SU-DHL-6 (cell line): ENCODE measurements around the gene CRTAC1.

Experiments used
- H2AFZ ChIP-seq: fragments of 200-600 bp; sonication (generic); 2 replicates; pipeline ENCODE4 v1.6.1; 2014; ENCODE audit warnings: low read depth, mild to moderate bottlenecking, moderate library complexity, mixed read lengths, antibody characterized with exemption, low read length; ENCODE audit not compliant: severe bottlenecking
- H3F3A ChIP-seq: fragments of 200-600 bp; shearing (Covaris generic); 2 replicates; pipeline ENCODE4 v1.6.0; 2016; ENCODE audit warnings: antibody characterized with exemption, mild to moderate bottlenecking; ENCODE audit not compliant: insufficient read depth
- H3K27ac ChIP-seq: fragments of 200-600 bp; sonication (generic); 2 replicates; pipeline ENCODE4 v1.5.1; 2016; ENCODE audit warnings: low read depth, mild to moderate bottlenecking, low read length, moderate library complexity, mixed read lengths
- H3K27me3 ChIP-seq: fragments of 200-600 bp; sonication (generic), shearing (Covaris generic); 2 replicates; pipeline ENCODE4 v1.6.0; 2014; ENCODE audit warnings: mild to moderate bottlenecking, low read length
- H3K36me3 ChIP-seq: fragments of 200-600 bp; sonication (generic); 2 replicates; pipeline ENCODE4 v1.6.1; 2014; ENCODE audit warnings: mild to moderate bottlenecking, low read length, mixed read lengths
- H3K4me2 ChIP-seq: fragments of 300-600, 200-600 bp; shearing (Covaris generic), sonication (generic); 2 replicates; pipeline ENCODE4 v1.6.0; 2014; ENCODE audit warnings: low read length, low read depth, mild to moderate bottlenecking; ENCODE audit not compliant: poor library complexity, severe bottlenecking
- H3K4me3 ChIP-seq: fragments of 200-600 bp; sonication (generic); 2 replicates; pipeline ENCODE4 v1.5.1; 2014; ENCODE audit warnings: antibody characterized with exemption, low read length, mild to moderate bottlenecking, mixed read lengths; ENCODE audit not compliant: insufficient read depth, poor library complexity, severe bottlenecking
- H3K79me2 ChIP-seq: fragments of 200-600 bp; sonication (generic); 2 replicates; pipeline ENCODE4 v1.6.1; 2014; ENCODE audit warnings: mild to moderate bottlenecking, low read length, moderate library complexity; ENCODE audit not compliant: insufficient read depth
- H3K9ac ChIP-seq: fragments of 200-600 bp; sonication (generic); 2 replicates; pipeline ENCODE4 v1.7.0; 2014; ENCODE audit warnings: mild to moderate bottlenecking, low read length
- H3K9me2 ChIP-seq: fragments of 200-600 bp; sonication (generic); replicated peaks from 2 replicates; pipeline ENCODE4 v1.6.1; 2014; ENCODE audit warnings: low read length; ENCODE audit not compliant: insufficient read depth
- H3K9me3 ChIP-seq: fragments of 200-600 bp; sonication (generic); 2 replicates; pipeline ENCODE4 v1.6.1; 2014; ENCODE audit warnings: low read length, mixed read lengths; ENCODE audit not compliant: insufficient read depth
- H4K20me1 ChIP-seq: fragments of 200-600 bp; sonication (generic); 2 replicates; pipeline ENCODE4 v1.6.1; 2014; ENCODE audit warnings: low read depth, mild to moderate bottlenecking, antibody characterized with exemption, low read length, moderate library complexity, mixed read lengths
- CTCF ChIP-seq: fragments of 200-600 bp; sonication (generic); IDR thresholded peaks from one replicate; pipeline ENCODE4 v1.5.1; 2017; ENCODE audit warnings: antibody characterized with exemption, mild to moderate bottlenecking, low read length, moderate library complexity; ENCODE audit not compliant: insufficient read depth, poor library complexity, severe bottlenecking
- EZH2phosphoT487 ChIP-seq: fragments of 200-600 bp; sonication (generic), shearing (Covaris generic); conservative IDR thresholded peaks from 2 replicates; pipeline ENCODE4 v1.6.1; 2018; ENCODE audit warnings: mild to moderate bottlenecking, antibody characterized with exemption, low read length, moderate library complexity, mixed read lengths

CRTAC1 gene

GRCh38 chr10:98029149-98030092 lies 1.0 kb downstream of the CRTAC1 start:
- Histone ChIP-seq H4K20me1 (no peaks in the 10 kb centered on the region), H3F3A (no peaks in the 10 kb centered on the region), H3K36me3 (no peaks in the 10 kb centered on the region), H3K9me2 (no peaks in the 10 kb centered on the region), H2AFZ (no peak overlapping the region), H3K79me2 (no peaks in the 10 kb centered on the region), H3K4me2 (no peak overlapping the region), H3K9me3 (no peaks in the 10 kb centered on the region), H3K27ac (no peak overlapping the region), H3K27me3 (no peaks in the 10 kb centered on the region), H3K9ac (no peak overlapping the region), H3K4me3 (no peak overlapping the region)
- TF ChIP-seq EZH2phosphoT487 (no peak), CTCF (no peak)

DNA sequence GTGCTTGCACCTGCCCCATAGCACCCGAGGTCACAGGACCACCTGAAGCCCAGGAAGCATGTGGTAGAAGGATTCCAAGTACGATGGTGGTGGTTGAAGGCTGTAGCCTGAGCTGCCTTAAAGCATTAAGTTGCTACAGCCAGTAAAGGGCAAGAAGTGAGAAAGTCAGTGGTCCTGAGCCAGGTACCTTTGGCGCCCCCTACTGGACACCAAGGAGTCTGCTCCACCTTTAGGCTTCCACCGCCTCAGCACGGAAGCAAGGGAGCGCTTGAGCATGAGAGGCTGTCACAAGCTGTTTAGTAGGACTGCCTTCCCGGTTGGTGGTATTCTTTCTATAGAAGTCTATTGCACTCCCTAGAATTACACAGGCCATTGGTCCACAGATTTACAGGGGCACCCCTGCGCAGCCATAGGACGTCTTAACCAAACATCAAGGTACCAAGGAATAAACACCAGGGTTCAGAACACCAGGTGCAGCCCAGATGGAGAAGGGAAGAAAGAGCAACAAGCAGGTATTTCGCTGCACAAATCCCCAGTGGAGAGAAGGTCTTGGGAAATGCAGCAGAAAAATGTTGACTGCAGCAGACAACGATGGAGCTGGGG lies 2.2 kb downstream of the CRTAC1 start:
- Histone ChIP-seq H4K20me1 (no peaks in the 10 kb centered on the region), H3K4me3 (no peak overlapping the region), H3K79me2 (no peaks in the 10 kb centered on the region), H3K9ac (no peak overlapping the region), H3K27me3 (no peaks in the 10 kb centered on the region), H3K4me2 (no peak overlapping the region), H3K27ac (no peak overlapping the region), H3K36me3 (no peaks in the 10 kb centered on the region), H2AFZ (no peak overlapping the region), H3K9me3 (no peaks in the 10 kb centered on the region), H3F3A (no peaks in the 10 kb centered on the region), H3K9me2 (no peaks in the 10 kb centered on the region)
- TF ChIP-seq EZH2phosphoT487 = no peak
- TF ChIP-seq CTCF = peak; percentile 79

DNA sequence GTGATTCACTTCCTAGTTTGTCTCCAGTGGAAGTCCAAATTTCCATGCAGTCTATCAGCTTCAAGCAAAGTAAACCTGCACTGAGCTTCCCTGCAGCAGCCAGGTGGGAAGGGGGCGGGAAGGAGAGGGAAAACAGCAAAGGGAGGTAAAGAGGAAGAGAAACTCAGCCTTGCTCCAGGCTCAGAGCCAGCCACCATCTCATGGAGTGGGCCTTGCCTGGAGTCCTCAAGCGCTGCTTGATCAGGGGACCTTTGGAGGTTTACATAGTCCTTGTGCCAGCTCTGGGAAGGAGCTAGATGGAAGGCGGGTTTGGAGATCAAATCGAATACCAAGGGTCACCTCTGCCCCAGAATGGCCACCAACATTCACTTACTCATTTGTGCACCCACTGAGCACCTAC lies 7.4 kb downstream of the CRTAC1 start:
- Histone ChIP-seq H3K9me2 (no peaks in the 10 kb centered on the region), H3K27ac (no peak overlapping the region), H3F3A (no peaks in the 10 kb centered on the region), H3K36me3 (no peaks in the 10 kb centered on the region), H2AFZ (no peak overlapping the region), H3K27me3 (no peaks in the 10 kb centered on the region), H3K79me2 (no peaks in the 10 kb centered on the region), H3K4me3 (no peak overlapping the region), H3K9me3 (no peaks in the 10 kb centered on the region), H3K4me2 (no peak overlapping the region), H4K20me1 (no peaks in the 10 kb centered on the region), H3K9ac (no peak overlapping the region)
- TF ChIP-seq EZH2phosphoT487 (no peak), CTCF (no peak)
